Osteoblast (primary cell): Measurements from ENCODE around the gene SNX9. TPM values are rescaled to one million over a fixed set of nuclear protein-coding genes. Genes with fewer than 3 reads are reported as not detected.
A peak's percentile ranks its signal among the peaks of the same experiment; 100 is the strongest.

Experiments
- DNase-seq: peaks from one replicate; pipeline ENCODE4 v3.0.0; 2011; ENCODE audit warnings: low spot score, mixed read lengths; ENCODE audit not compliant: insufficient read length; ENCODE audit errors: missing footprints
- H2AFZ ChIP-seq: 2 replicates; pipeline ENCODE4 v1.6.0; 2011; ENCODE audit warnings: mild to moderate bottlenecking, low read length
- H3K27ac ChIP-seq: 2 replicates; pipeline ENCODE4 v1.5.1; 2011; ENCODE audit warnings: mild to moderate bottlenecking, low read depth, low read length, moderate library complexity
- H3K27me3 ChIP-seq: 2 replicates; pipeline ENCODE4 v1.6.0; 2012; ENCODE audit warnings: mild to moderate bottlenecking, control low read depth, inconsistent platforms, low read length, moderate library complexity; ENCODE audit not compliant: insufficient read depth
- H3K36me3 ChIP-seq: 2 replicates; pipeline ENCODE4 v1.5.1; 2011; ENCODE audit warnings: mild to moderate bottlenecking, low read length, control low read depth, moderate library complexity; ENCODE audit not compliant: insufficient read depth
- H3K4me1 ChIP-seq: 2 replicates; pipeline ENCODE4 v1.5.1; 2011; ENCODE audit warnings: mild to moderate bottlenecking, low read length, control low read depth, moderate library complexity; ENCODE audit not compliant: insufficient read depth
- H3K4me2 ChIP-seq: 2 replicates; pipeline ENCODE4 v1.6.0; 2011; ENCODE audit warnings: mild to moderate bottlenecking, low read length; ENCODE audit not compliant: insufficient read depth
- H3K4me3 ChIP-seq: fragments of 200-600 bp; sonication (generic); 3 replicates; pipeline ENCODE4 v1.5.1; 2012; ENCODE audit warnings: mild to moderate bottlenecking, low read length, inconsistent platforms; ENCODE audit not compliant: insufficient read depth
- H3K79me2 ChIP-seq: 2 replicates; pipeline ENCODE4 v1.6.0; 2012; ENCODE audit warnings: mild to moderate bottlenecking, low read length, control low read depth, inconsistent platforms; ENCODE audit not compliant: insufficient read depth
- H3K9me3 ChIP-seq: 2 replicates; pipeline ENCODE4 v1.5.1; 2011; ENCODE audit warnings: low read depth, low read length, control low read depth
- H4K20me1 ChIP-seq: 2 replicates; pipeline ENCODE4 v1.6.0; 2012; ENCODE audit warnings: mild to moderate bottlenecking, low read length, control low read depth; ENCODE audit not compliant: insufficient read depth
- CTCF ChIP-seq: IDR thresholded peaks from 2 replicates; pipeline ENCODE4 v1.5.1; 2011; ENCODE audit warnings: mild to moderate bottlenecking, low read depth, low read length, moderate library complexity; ENCODE audit errors: extremely low read depth
- total RNA-seq: library from RNA; depleted of rRNA; stranded (reverse); fragments of >200 nt; gene quantifications from 2 replicates; pipeline ENCODE4 v1.2.3, GENCODE V29; 2012

SNX9 gene
- total RNA-seq, 1 donor, result 147 TPM

- H3K27me3 ChIP-seq, result no peaks in the 10 kb centered on the region
- no peak for DNase-seq
- H3K27ac ChIP-seq, result no peak overlapping the region
- no peak overlapping the region for H2AFZ ChIP-seq
- no peak for TF ChIP-seq CTCF
- no peaks in the 10 kb centered on the region for H3K9me3 ChIP-seq
- H4K20me1 ChIP-seq, result no peaks in the 10 kb centered on the region
- H3K36me3 ChIP-seq, result no peaks in the 10 kb centered on the region
- no peaks in the 10 kb centered on the region for H3K79me2 ChIP-seq
- no peak overlapping the region for H3K4me2 ChIP-seq
- H3K4me3 ChIP-seq, result no peak overlapping the region
- H3K4me1 ChIP-seq, result peaks cover 4% of the 10 kb centered on the region
Measured at GRCh38 chr6:157777344-157777743, 45.7 kb upstream of the SNX9 start.

- Histone ChIP-seq H3K4me2 (no peak overlapping the region), H3K9me3 (no peaks in the 10 kb centered on the region), H3K27ac (no peak overlapping the region), H3K27me3 (no peaks in the 10 kb centered on the region), H3K79me2 (no peaks in the 10 kb centered on the region), H4K20me1 (no peaks in the 10 kb centered on the region), H3K4me1 (peaks cover 4% of the 10 kb centered on the region), H2AFZ (no peak overlapping the region), H3K36me3 (no peaks in the 10 kb centered on the region), H3K4me3 (no peak overlapping the region)
- TF ChIP-seq CTCF, result no peak
- DNase-seq, result no peak
Measured at GRCh38 chr6:157778719-157779118, 44.3 kb upstream of the SNX9 start.

DNA sequence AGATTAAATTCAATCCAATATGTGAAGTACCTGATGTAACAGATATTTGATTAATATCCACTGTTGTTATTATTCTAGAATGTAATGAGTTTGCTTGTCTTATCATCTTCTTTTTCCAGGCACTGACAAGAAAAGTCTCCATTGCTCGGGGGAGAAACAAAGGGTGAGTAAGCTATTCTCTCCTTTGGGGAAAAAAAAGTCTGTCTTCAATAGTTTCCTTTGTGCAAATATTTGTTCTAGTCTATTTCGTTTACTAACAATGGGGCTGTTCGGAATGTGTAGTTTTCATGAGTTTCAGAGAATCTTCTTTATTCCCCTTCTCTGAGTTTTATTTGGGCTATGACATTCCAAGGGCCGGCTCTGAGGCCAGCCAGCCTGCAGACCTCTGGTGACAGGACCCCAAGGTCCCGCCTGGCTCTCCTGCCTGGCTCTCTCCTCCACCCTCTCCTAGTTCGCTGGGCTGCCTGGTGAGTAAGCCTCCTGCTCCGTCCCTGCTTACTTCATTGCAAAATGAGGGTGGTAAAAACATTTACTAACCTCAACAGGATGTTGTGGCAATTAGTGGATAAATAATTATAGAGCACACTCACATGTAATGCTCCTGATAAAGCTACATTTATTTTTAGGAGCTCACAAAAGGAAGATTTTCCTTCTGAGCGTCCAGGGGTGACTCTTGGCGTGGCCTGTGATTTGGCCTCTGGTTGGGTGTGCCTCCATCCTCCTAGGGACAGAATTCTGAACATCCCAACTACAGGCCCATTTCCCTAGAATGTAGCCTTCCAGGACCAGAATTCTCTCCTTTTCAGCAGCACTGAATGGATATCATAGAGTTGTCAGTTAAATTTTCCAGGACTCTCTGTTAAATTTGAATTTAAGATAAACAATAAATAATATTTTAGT, 43.1 kb upstream of the SNX9 start:
- Histone ChIP-seq H3K79me2 (no peaks in the 10 kb centered on the region), H3K27ac (no peak overlapping the region), H2AFZ (peak overlapping the region; percentile 56), H3K4me1 (peaks cover 4% of the 10 kb centered on the region), H3K4me3 (no peak overlapping the region), H3K27me3 (no peaks in the 10 kb centered on the region), H4K20me1 (no peaks in the 10 kb centered on the region), H3K4me2 (no peak overlapping the region), H3K9me3 (no peaks in the 10 kb centered on the region), H3K36me3 (no peaks in the 10 kb centered on the region)
- DNase-seq, result no peak
- no peak for TF ChIP-seq CTCF

DNA sequence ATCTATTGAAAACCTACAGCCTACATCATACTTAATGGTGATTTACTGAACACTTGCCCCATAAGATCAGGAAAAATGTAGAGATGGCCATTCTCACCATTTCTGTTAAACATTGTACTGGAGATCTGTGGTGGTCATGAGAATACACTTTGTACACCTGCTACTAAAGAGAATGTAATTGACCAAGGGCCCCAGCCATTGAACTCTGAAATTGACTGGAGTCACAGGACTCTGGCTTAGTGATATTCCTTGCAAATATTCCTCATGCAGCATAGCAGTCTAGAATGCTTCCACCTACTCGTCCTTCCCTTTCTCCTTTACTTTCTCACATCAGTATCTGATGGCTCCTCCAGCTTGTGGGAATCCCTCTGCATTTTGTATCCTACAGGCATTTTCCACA, 37.4 kb upstream of the SNX9 start:
- H4K20me1 ChIP-seq, result no peaks in the 10 kb centered on the region
- no peak overlapping the region for H3K4me3 ChIP-seq
- TF ChIP-seq CTCF, result no peak
- no peak overlapping the region for H3K4me2 ChIP-seq
- no peaks in the 10 kb centered on the region for H3K9me3 ChIP-seq
- no peaks in the 10 kb centered on the region for H3K79me2 ChIP-seq
- H3K36me3 ChIP-seq, result no peaks in the 10 kb centered on the region
- peaks cover 4% of the 10 kb centered on the region for H3K4me1 ChIP-seq
- no peak for DNase-seq
- no peak overlapping the region for H2AFZ ChIP-seq
- H3K27me3 ChIP-seq, result no peaks in the 10 kb centered on the region
- no peak overlapping the region for H3K27ac ChIP-seq
